Colonic mucosa (tissue), 4 donors: ENCODE measurements around the gene EXOC3. TPM values are rescaled to one million over a fixed set of nuclear protein-coding genes. Genes with fewer than 3 reads are reported as not detected.

Experiments used
- DNase-seq: peaks from one replicate; pipeline ENCODE4 v3.0.0-alpha.2; 2020
- H3K27ac ChIP-seq: fragments of 200-600 bp; one replicate; pipeline ENCODE4 v1.8.0; 2021
- H3K27me3 ChIP-seq: fragments of 200-600 bp; one replicate; pipeline ENCODE4 v1.8.0; 2021
- H3K36me3 ChIP-seq: fragments of 200-600 bp; one replicate; pipeline ENCODE4 v1.8.0; 2021
- H3K4me1 ChIP-seq: fragments of 200-600 bp; one replicate; pipeline ENCODE4 v1.8.0; 2021; ENCODE audit warnings: mild to moderate bottlenecking
- H3K4me3 ChIP-seq: fragments of 200-600 bp; one replicate; pipeline ENCODE4 v1.8.0; 2021
- H3K9ac ChIP-seq, 2 donors: one replicate each; pipeline ENCODE4 v1.7.0; 2013; ENCODE audit warnings: control low read depth in 2 of 2, low read depth in 2 of 2, low read length in 2 of 2
- H3K9me3 ChIP-seq: fragments of 200-600 bp; one replicate; pipeline ENCODE4 v1.8.0; 2021
- intact Hi-C: fragments of 100-400 bp; cut with DNase I; formaldehyde crosslinking; loops from one replicate; pipeline ENCODE4 v1.14.1; 2022
- total RNA-seq, 2 donors: library from RNA; stranded (reverse); fragmentation: NEBNext Ultra II Directional in 1 of 2; extraction: Animal tissue kit (Norgen Biotek cat#: 25700) in 1 of 2; gene quantifications; one replicate each; pipeline ENCODE4 v1.2.1, GENCODE V29; 2021
- TF ChIP-seq, protein P1 (sequence below): fragments of 200-600 bp; IDR thresholded peaks from one replicate; pipeline ENCODE4 v1.8.0; 2022; ENCODE audit warnings: antibody characterized with exemption, mild to moderate bottlenecking
- donor health status: healthy.
- donor health status: DM: no; HTN: no; CAD: no.
- donor health status: DM: no; HTN: no; CAD: no.

The EXOC3 gene
- total RNA-seq, 2 donors from 2014 or later: 52.0 to 58.7 TPM

DNA sequence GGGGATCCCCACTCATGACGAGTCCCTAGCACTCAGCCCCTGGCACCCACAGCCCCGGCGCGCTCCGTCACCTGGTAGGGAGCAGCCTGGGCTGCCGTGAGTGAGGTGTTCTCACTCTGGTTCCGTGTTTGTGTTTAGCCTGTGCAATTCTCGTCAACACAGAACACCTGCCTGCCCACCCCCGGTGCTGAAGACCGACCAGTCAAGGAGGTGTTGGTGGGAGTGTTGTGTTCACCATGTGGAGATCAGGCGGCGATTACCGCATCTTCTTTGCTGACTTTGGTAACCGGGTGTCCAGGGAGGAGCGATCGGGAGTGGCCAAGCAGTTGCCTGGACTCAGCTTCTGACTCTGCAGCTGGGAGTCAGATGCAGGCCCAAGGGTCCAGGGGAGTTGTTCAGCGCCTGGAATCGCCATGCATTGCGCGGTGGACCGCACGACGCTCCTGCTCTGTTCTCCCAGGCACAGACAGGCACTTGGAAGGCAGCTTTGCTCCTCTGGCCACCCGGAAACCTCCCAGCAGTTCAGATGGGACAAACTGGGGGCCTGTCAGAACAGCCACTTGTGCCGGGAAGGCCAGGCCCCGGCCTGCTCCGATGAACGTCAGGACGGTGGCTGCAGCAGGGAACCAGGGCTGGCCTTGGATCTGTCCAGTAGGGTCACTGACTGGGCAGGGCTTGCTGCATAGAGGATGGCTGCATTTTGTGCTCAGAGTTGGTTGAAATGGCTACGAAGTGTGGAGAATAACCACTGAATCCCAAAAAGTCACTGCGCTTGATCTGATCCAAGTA lies 28.2 kb downstream of the EXOC3 start:
- Histone ChIP-seq H3K9me3 (no peaks in the 10 kb centered on the region), H3K4me3 (no peak overlapping the region), H3K27me3 (peaks cover 15% of the 10 kb centered on the region), H3K36me3 (no peaks in the 10 kb centered on the region), H3K9ac (no peak overlapping the region), H3K4me1 (peaks cover 14% of the 10 kb centered on the region), H3K27ac (no peak overlapping the region)
- intact Hi-C loops: loop anchor here (10.0 kb wide), 1 partner anchor 144 kb away; the partner anchor contains the start of gene CEP72
- DNase-seq: no peak
- TF ChIP-seq, protein P1, sequence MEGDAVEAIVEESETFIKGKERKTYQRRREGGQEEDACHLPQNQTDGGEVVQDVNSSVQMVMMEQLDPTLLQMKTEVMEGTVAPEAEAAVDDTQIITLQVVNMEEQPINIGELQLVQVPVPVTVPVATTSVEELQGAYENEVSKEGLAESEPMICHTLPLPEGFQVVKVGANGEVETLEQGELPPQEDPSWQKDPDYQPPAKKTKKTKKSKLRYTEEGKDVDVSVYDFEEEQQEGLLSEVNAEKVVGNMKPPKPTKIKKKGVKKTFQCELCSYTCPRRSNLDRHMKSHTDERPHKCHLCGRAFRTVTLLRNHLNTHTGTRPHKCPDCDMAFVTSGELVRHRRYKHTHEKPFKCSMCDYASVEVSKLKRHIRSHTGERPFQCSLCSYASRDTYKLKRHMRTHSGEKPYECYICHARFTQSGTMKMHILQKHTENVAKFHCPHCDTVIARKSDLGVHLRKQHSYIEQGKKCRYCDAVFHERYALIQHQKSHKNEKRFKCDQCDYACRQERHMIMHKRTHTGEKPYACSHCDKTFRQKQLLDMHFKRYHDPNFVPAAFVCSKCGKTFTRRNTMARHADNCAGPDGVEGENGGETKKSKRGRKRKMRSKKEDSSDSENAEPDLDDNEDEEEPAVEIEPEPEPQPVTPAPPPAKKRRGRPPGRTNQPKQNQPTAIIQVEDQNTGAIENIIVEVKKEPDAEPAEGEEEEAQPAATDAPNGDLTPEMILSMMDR: no peak

- intact Hi-C loops: loop anchor here (10.0 kb wide), 1 partner anchor 143 kb away; the partner anchor contains the start of gene CEP72
- no peak overlapping the region for H3K27ac ChIP-seq
- H3K36me3 ChIP-seq: no peaks in the 10 kb centered on the region
- H3K9me3 ChIP-seq: no peaks in the 10 kb centered on the region
- H3K4me3 ChIP-seq: peak overlapping the region; percentile 48
- peaks cover 14% of the 10 kb centered on the region for H3K4me1 ChIP-seq
- TF ChIP-seq, protein P1: no peak
- no peak for DNase-seq
- H3K9ac ChIP-seq: peak overlapping the region in 1 of 2 donors; percentile 62
- peaks cover 21% of the 10 kb centered on the region for H3K27me3 ChIP-seq
Measured at GRCh38 chr5:471750-472058, 28.7 kb downstream of the EXOC3 start.

DNA sequence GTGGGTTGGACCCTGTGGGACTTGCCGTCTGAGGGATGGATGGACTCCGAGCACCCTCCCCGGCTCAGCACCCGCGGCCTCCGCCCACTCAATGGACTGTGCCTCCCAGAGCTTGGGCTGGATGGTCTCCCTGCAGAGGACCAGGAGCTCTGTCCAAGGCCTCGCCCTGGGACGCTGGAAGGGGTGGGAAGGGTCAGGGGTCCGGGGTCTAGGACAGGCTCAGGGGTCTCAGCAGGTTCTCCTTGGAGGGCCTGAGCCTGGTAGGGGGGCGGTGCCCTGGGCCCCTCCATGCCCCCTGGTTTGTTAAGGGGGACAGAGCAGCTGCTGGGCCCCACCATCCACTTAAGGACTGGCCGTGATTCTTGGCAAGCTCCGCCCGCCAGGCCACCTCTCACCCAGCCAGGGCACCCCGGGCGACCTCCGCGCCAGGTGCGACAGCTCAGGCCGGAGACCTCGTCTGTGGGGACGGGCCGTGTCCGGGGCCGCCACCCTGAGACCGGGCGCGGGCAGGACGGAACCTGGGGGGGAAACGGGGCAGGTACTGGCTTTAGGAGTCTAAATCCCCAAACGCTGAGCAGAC lies 29.2 kb downstream of the EXOC3 start:
- TF ChIP-seq, protein P1: no peak
- peak overlapping the region; percentile 62 to 80 for H3K9ac ChIP-seq
- peak overlapping the region; percentile 28 for H3K27ac ChIP-seq
- peaks cover 14% of the 10 kb centered on the region for H3K4me1 ChIP-seq
- intact Hi-C loops: loop anchor here (10.0 kb wide), 1 partner anchor 143 kb away; the partner anchor contains the start of gene CEP72
- peak overlapping the region; percentile 48 for H3K4me3 ChIP-seq
- no peaks in the 10 kb centered on the region for H3K36me3 ChIP-seq
- peak; percentile 41 for DNase-seq
- H3K9me3 ChIP-seq: no peaks in the 10 kb centered on the region
- H3K27me3 ChIP-seq: peaks cover 25% of the 10 kb centered on the region

DNA sequence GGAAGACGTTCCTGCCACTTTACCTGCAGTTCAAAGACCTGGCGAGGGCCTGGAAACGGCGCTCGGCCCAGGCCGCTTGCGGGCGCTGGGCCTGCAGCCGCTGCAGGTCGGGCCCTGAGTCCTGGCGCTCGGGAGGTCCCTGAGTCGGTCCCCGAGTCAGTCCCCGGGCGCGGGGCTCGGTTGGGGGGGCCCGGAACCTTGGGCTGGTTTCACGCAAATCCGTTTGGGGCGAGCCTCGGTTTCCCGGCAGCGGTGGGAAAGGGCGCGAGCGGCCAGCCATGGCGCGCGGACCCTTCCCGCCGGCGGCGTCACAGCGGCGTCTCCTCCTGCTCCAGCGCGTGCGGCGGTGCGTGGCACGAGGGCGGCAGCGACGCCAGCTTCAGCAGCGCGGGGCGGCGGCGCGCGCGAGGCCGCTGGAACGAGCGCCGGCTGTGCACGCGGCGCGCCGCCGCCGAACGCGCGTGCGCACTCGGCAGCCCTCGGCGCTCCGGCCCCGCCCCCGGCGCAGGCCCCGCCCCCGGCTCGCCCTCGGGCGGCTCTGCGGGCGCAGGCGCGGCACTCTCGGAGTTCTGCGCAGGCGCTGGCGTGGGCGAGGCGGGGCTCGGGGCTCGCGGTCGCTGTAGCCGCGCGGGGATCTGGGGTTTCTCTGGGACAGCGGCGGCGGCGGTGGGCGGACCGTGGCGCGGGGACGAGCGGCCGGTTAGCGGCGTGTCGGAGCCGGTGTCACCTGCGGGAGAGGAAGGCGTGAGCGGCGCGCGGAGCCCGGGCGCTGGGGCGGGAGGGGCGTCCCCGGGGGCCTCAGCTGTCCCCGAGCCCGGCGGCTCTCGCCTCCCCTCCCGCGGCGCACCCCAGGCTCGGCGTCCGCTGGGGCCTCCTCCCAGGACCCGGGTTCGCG lies 29.9 kb downstream of the EXOC3 start:
- TF ChIP-seq, protein P1: no peak
- Histone ChIP-seq H3K27me3 (peaks cover 33% of the 10 kb centered on the region), H3K4me1 (peaks cover 14% of the 10 kb centered on the region), H3K4me3 (peak overlapping the region; percentile 62), H3K9me3 (no peaks in the 10 kb centered on the region), H3K9ac (peak overlapping the region; percentile 66 to 81), H3K36me3 (no peaks in the 10 kb centered on the region), H3K27ac (peak overlapping the region; percentile 50)
- peak; percentile 85 for DNase-seq
- intact Hi-C loops: loop anchor here (10.0 kb wide), 1 partner anchor 142 kb away; the partner anchor contains the start of gene CEP72
